Neural cell (in vitro differentiated cells): Measurements from ENCODE around the gene GRK3. TPM values are rescaled to one million over a fixed set of nuclear protein-coding genes. Genes with fewer than 3 reads are reported as not detected.

ENCODE experiments used
- H2AFZ ChIP-seq: fragments of 200-600, 300-800 bp; sonication (generic), shearing (Covaris generic); 2 replicates; pipeline ENCODE4 v1.6.0; 2014; ENCODE audit warnings: low read depth, mild to moderate bottlenecking, antibody characterized with exemption, low read length, moderate library complexity
- H3F3A ChIP-seq: fragments of 200-600 bp; shearing (Covaris generic); 2 replicates; pipeline ENCODE4 v1.6.1; 2016; ENCODE audit warnings: mild to moderate bottlenecking, moderate library complexity, mixed read lengths, antibody characterized with exemption, low read length; ENCODE audit not compliant: insufficient read depth, poor library complexity, severe bottlenecking
- H3K27ac ChIP-seq: fragments of 200-600, 300-800 bp; sonication (generic), shearing (Covaris generic); 2 replicates; pipeline ENCODE4 v1.5.1; 2014; ENCODE audit warnings: mild to moderate bottlenecking, low read length, moderate library complexity
- H3K27me3 ChIP-seq: fragments of 300-800, 200-600 bp; sonication (generic), shearing (Covaris generic); 2 replicates; pipeline ENCODE4 v1.6.0; 2014; ENCODE audit warnings: mild to moderate bottlenecking, low read depth, low read length, moderate library complexity; ENCODE audit not compliant: insufficient read depth
- H3K36me3 ChIP-seq: fragments of 300-800, 200-600 bp; sonication (generic), shearing (Covaris generic); 2 replicates; pipeline ENCODE4 v1.5.1; 2014; ENCODE audit warnings: mild to moderate bottlenecking, antibody characterized with exemption, low read length, moderate library complexity; ENCODE audit not compliant: insufficient read depth
- H3K4me2 ChIP-seq: fragments of 300-800, 200-600 bp; sonication (generic), shearing (Covaris generic); 2 replicates; pipeline ENCODE4 v1.6.0; 2014; ENCODE audit warnings: mild to moderate bottlenecking, low read length
- H3K4me3 ChIP-seq: fragments of 300-800, 200-600 bp; sonication (generic), shearing (Covaris generic); 2 replicates; pipeline ENCODE4 v1.5.1; 2014; ENCODE audit warnings: mild to moderate bottlenecking, low read length, moderate library complexity
- H3K79me2 ChIP-seq: fragments of 200-600 bp; shearing (Covaris generic); replicated peaks from 2 replicates; pipeline ENCODE4 v1.6.0; 2014; ENCODE audit warnings: mild to moderate bottlenecking, low read length, moderate library complexity; ENCODE audit not compliant: insufficient read depth
- H3K9ac ChIP-seq: fragments of 300-800, 200-600 bp; sonication (generic), shearing (Covaris generic); 2 replicates; pipeline ENCODE4 v1.6.1; 2016; ENCODE audit warnings: mild to moderate bottlenecking, low read length, mixed read lengths
- H3K9me2 ChIP-seq: fragments of 200-600 bp; shearing (Covaris generic); 2 replicates; pipeline ENCODE4 v1.6.1; 2016; ENCODE audit warnings: mild to moderate bottlenecking, low read length, mixed read lengths; ENCODE audit not compliant: insufficient read depth
- H3K9me3 ChIP-seq: fragments of 200-600, 300-800 bp; sonication (generic), shearing (Covaris generic); 2 replicates; pipeline ENCODE4 v1.6.1; 2016; ENCODE audit warnings: mild to moderate bottlenecking, mixed run types, low read length, moderate library complexity, mixed read lengths
- H4K20me1 ChIP-seq: fragments of 200-600 bp; shearing (Covaris generic); 2 replicates; pipeline ENCODE4 v1.6.1; 2016; ENCODE audit warnings: mild to moderate bottlenecking, mixed run types; ENCODE audit not compliant: insufficient read depth
- CTCF ChIP-seq: fragments of 450-650 bp; IDR thresholded peaks from 2 replicates; pipeline ENCODE4 v1.5.1; 2014; ENCODE audit warnings: antibody characterized with exemption, mild to moderate bottlenecking, moderate library complexity; ENCODE audit not compliant: poor library complexity, severe bottlenecking
- EP300 ChIP-seq: fragments of 450-650 bp; conservative IDR thresholded peaks from 2 replicates; pipeline ENCODE4 v1.6.1; 2014; ENCODE audit warnings: antibody characterized with exemption, mild to moderate bottlenecking, moderate library complexity; ENCODE audit not compliant: poor library complexity, severe bottlenecking
- EZH2 ChIP-seq: fragments of 200-600, 300-800 bp; shearing (Covaris generic), sonication (generic); IDR thresholded peaks from 2 replicates; pipeline ENCODE4 v1.6.1; 2014; ENCODE audit warnings: antibody characterized with exemption, low read length, borderline replicate concordance, mild to moderate bottlenecking; ENCODE audit not compliant: insufficient read depth, poor library complexity, severe bottlenecking
- MXI1 ChIP-seq: fragments of 450-650 bp; conservative IDR thresholded peaks from 2 replicates; pipeline ENCODE4 v1.6.1; 2014; ENCODE audit warnings: antibody characterized with exemption, mild to moderate bottlenecking; ENCODE audit not compliant: poor library complexity, severe bottlenecking
- POLR2AphosphoS5 ChIP-seq: IDR thresholded peaks from 2 replicates; pipeline ENCODE4 v1.6.1; 2012
- RAD21 ChIP-seq: fragments of 450-650 bp; conservative IDR thresholded peaks from 2 replicates; pipeline ENCODE4 v1.6.1; 2014; ENCODE audit warnings: antibody characterized with exemption, mild to moderate bottlenecking, moderate library complexity
- SMC3 ChIP-seq: fragments of 450-650 bp; conservative IDR thresholded peaks from 2 replicates; pipeline ENCODE4 v1.6.1; 2014; ENCODE audit warnings: antibody characterized with exemption, mild to moderate bottlenecking, moderate library complexity; ENCODE audit not compliant: poor library complexity
- TAF1 ChIP-seq: IDR thresholded peaks from 2 replicates; pipeline ENCODE4 v1.6.1; 2012; ENCODE audit warnings: low read depth
- polyA plus RNA-seq: library from polyadenylated mRNA; depleted of rRNA; stranded (reverse); fragments of >200 nt; gene quantifications from 2 replicates; pipeline ENCODE4 v1.2.3, GENCODE V29; 2014
- TF ChIP-seq, protein P1 (sequence below): IDR thresholded peaks from 2 replicates; pipeline ENCODE4 v1.6.1; 2012; ENCODE audit warnings: borderline replicate concordance

The GRK3 gene
- polyA plus RNA-seq, 1 donor from 2014 or later, result 9.8 TPM

DNA sequence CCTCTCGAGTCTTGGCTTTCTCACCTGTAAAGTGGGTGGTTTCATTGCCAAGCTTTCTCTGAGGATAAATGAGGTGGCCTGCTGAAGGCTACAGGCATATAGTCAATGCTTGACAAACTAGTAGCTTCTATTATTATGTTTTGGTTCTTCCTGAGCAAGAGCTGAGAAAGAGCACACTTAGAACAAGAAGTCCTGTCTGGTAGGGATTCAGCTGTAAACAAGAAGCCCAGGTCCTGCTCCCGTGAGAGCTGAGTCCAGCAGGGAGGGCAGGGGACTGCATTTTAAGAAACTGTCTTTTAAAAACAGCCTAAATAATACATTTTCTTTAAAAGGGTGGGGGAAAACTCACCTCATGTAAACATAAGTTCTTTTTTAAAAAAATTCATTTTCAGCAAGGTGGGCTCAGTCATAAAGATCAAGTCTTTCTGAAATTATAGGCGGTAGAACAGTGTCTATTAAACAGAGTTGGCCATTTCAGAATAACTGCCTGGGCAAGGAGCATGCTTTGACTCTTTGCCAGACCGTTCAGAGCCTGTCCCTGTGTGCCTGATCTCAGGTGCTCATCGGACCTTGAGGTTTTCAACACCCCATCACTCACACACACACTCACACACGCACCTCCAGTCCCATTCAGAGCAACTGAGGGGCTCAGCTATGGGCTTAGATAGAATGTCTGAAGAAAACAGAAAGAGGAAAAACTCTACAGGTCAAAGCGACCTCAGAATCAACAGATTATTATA lies 148.4 kb downstream of the GRK3 start:
- H3K9me3 ChIP-seq, result no peaks in the 10 kb centered on the region
- no peak overlapping the region for H2AFZ ChIP-seq
- no peak overlapping the region for H3K27ac ChIP-seq
- H3K79me2 ChIP-seq, result no peaks in the 10 kb centered on the region
- no peaks in the 10 kb centered on the region for H4K20me1 ChIP-seq
- no peaks in the 10 kb centered on the region for H3K27me3 ChIP-seq
- no peak overlapping the region for H3K9ac ChIP-seq
- no peaks in the 10 kb centered on the region for H3K9me2 ChIP-seq
- H3F3A ChIP-seq, result no peaks in the 10 kb centered on the region
- no peaks in the 10 kb centered on the region for H3K36me3 ChIP-seq
- no peak overlapping the region for H3K4me3 ChIP-seq
- TF ChIP-seq, protein P1, sequence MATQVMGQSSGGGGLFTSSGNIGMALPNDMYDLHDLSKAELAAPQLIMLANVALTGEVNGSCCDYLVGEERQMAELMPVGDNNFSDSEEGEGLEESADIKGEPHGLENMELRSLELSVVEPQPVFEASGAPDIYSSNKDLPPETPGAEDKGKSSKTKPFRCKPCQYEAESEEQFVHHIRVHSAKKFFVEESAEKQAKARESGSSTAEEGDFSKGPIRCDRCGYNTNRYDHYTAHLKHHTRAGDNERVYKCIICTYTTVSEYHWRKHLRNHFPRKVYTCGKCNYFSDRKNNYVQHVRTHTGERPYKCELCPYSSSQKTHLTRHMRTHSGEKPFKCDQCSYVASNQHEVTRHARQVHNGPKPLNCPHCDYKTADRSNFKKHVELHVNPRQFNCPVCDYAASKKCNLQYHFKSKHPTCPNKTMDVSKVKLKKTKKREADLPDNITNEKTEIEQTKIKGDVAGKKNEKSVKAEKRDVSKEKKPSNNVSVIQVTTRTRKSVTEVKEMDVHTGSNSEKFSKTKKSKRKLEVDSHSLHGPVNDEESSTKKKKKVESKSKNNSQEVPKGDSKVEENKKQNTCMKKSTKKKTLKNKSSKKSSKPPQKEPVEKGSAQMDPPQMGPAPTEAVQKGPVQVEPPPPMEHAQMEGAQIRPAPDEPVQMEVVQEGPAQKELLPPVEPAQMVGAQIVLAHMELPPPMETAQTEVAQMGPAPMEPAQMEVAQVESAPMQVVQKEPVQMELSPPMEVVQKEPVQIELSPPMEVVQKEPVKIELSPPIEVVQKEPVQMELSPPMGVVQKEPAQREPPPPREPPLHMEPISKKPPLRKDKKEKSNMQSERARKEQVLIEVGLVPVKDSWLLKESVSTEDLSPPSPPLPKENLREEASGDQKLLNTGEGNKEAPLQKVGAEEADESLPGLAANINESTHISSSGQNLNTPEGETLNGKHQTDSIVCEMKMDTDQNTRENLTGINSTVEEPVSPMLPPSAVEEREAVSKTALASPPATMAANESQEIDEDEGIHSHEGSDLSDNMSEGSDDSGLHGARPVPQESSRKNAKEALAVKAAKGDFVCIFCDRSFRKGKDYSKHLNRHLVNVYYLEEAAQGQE, result no peak
- TF ChIP-seq EZH2 (no peak), POLR2AphosphoS5 (no peak), EP300 (no peak), SMC3 (no peak), MXI1 (no peak), CTCF (no peak), TAF1 (no peak), RAD21 (no peak)
- H3K4me2 ChIP-seq, result no peak overlapping the region

GRCh38 chr22:25714070-25714469 lies 149.6 kb downstream of the GRK3 start:
- no peak overlapping the region for H3K27ac ChIP-seq
- no peaks in the 10 kb centered on the region for H3F3A ChIP-seq
- H3K36me3 ChIP-seq, result no peaks in the 10 kb centered on the region
- H4K20me1 ChIP-seq, result no peaks in the 10 kb centered on the region
- TF ChIP-seq POLR2AphosphoS5 (no peak), SMC3 (no peak), CTCF (no peak), RAD21 (no peak), EZH2 (no peak), TAF1 (no peak), EP300 (no peak), MXI1 (no peak)
- TF ChIP-seq, protein P1, result no peak
- H3K4me2 ChIP-seq, result no peak overlapping the region
- no peaks in the 10 kb centered on the region for H3K27me3 ChIP-seq
- H3K9ac ChIP-seq, result no peak overlapping the region
- H3K9me3 ChIP-seq, result no peaks in the 10 kb centered on the region
- H3K9me2 ChIP-seq, result no peaks in the 10 kb centered on the region
- H3K4me3 ChIP-seq, result no peak overlapping the region
- no peaks in the 10 kb centered on the region for H3K79me2 ChIP-seq
- no peak overlapping the region for H2AFZ ChIP-seq
